H9 (cell line): Measurements from ENCODE around the gene GJB4. TPM values are rescaled to one million over a fixed set of nuclear protein-coding genes. Genes with fewer than 3 reads are reported as not detected.
"Not testable (repeated sequence)": the region's sequence is repeated elsewhere in the genome, so short reads cannot be mapped to it uniquely, and the experiment has no call there.

Experiments used
- DNase-seq: peaks from one replicate; pipeline ENCODE4 v3.0.0-alpha.2; 2017
- H2AFZ ChIP-seq: one replicate; pipeline ENCODE4 v1.6.1; 2013; ENCODE audit warnings: mild to moderate bottlenecking, low read length, control low read depth, moderate library complexity
- H2AK5ac ChIP-seq: 2 replicates; pipeline ENCODE4 v1.6.1; 2013; ENCODE audit warnings: low read length, control low read depth, mixed read lengths; ENCODE audit not compliant: insufficient read length
- H2BK120ac ChIP-seq: one replicate; pipeline ENCODE4 v1.6.1; 2013; ENCODE audit warnings: low read depth, mild to moderate bottlenecking, low read length, control low read depth, inconsistent platforms; ENCODE audit not compliant: poor library complexity, severe bottlenecking
- H2BK12ac ChIP-seq: 2 replicates; pipeline ENCODE4 v1.6.1; 2013; ENCODE audit warnings: low read length, control low read depth, mixed read lengths, low read depth; ENCODE audit not compliant: insufficient read length
- H2BK15ac ChIP-seq: 2 replicates; pipeline ENCODE4 v1.6.1; 2013; ENCODE audit warnings: low read depth, low read length, control low read depth
- H2BK20ac ChIP-seq: one replicate; pipeline ENCODE4 v1.6.1; 2013; ENCODE audit warnings: low read depth, mild to moderate bottlenecking, low read length, control low read depth, inconsistent platforms; ENCODE audit not compliant: poor library complexity, severe bottlenecking
- H2BK5ac ChIP-seq: 2 replicates; pipeline ENCODE4 v1.6.1; 2013; ENCODE audit warnings: low read length, control low read depth, mixed read lengths; ENCODE audit not compliant: insufficient read length
- H3K14ac ChIP-seq: 2 replicates; pipeline ENCODE4 v1.6.1; 2013; ENCODE audit warnings: low read length, control low read depth; ENCODE audit not compliant: insufficient read depth
- H3K18ac ChIP-seq: 2 replicates; pipeline ENCODE4 v1.6.1; 2013; ENCODE audit warnings: low read depth, mild to moderate bottlenecking, mixed read lengths, low read length, control low read depth; ENCODE audit not compliant: insufficient read length
- H3K23ac ChIP-seq: 2 replicates; pipeline ENCODE4 v1.6.1; 2013; ENCODE audit warnings: low read length, control low read depth, mixed read lengths, low read depth; ENCODE audit not compliant: insufficient read length
- H3K23me2 ChIP-seq: 2 replicates; pipeline ENCODE4 v1.6.1; 2013; ENCODE audit warnings: low read depth, mild to moderate bottlenecking, mixed read lengths, low read length, control low read depth; ENCODE audit not compliant: insufficient read length, poor library complexity, severe bottlenecking
- H3K27ac ChIP-seq: 2 replicates; pipeline ENCODE4 v1.5.1; 2013; ENCODE audit warnings: low read length, control low read depth, mixed read lengths, low read depth; ENCODE audit not compliant: insufficient read length
- H3K27me3 ChIP-seq: 2 replicates; pipeline ENCODE4 v1.6.1; 2013; ENCODE audit warnings: low read length, control low read depth, inconsistent platforms; ENCODE audit not compliant: insufficient read depth
- H3K4ac ChIP-seq: 2 replicates; pipeline ENCODE4 v1.6.1; 2013; ENCODE audit warnings: low read depth, mild to moderate bottlenecking, control low read depth, inconsistent platforms, low read length, moderate library complexity
- H3K4me1 ChIP-seq: 2 replicates; pipeline ENCODE4 v1.6.1; 2013; ENCODE audit warnings: low read length, control low read depth, inconsistent platforms; ENCODE audit not compliant: insufficient read depth
- H3K4me2 ChIP-seq: 2 replicates; pipeline ENCODE4 v1.6.1; 2013; ENCODE audit warnings: low read length, control low read depth, mixed read lengths; ENCODE audit not compliant: insufficient read length, insufficient read depth
- H3K56ac ChIP-seq: 2 replicates; pipeline ENCODE4 v1.6.1; 2013; ENCODE audit warnings: low read depth, mild to moderate bottlenecking, mixed read lengths, low read length, control low read depth; ENCODE audit not compliant: insufficient read length
- H3K79me1 ChIP-seq: 2 replicates; pipeline ENCODE4 v1.6.1; 2013; ENCODE audit warnings: low read depth, mild to moderate bottlenecking, moderate library complexity, low read length, control low read depth, inconsistent platforms; ENCODE audit not compliant: insufficient read depth, poor library complexity, severe bottlenecking
- H3K79me2 ChIP-seq: 2 replicates; pipeline ENCODE4 v1.6.1; 2013; ENCODE audit warnings: low read length, control low read depth, inconsistent platforms; ENCODE audit not compliant: insufficient read depth
- H3K9ac ChIP-seq: 2 replicates; pipeline ENCODE4 v1.6.1; 2013; ENCODE audit warnings: low read length, control low read depth, mixed read lengths; ENCODE audit not compliant: insufficient read length; ENCODE audit errors: extremely low read depth
- H3K9me3 ChIP-seq: one replicate; pipeline ENCODE4 v1.6.1; 2013; ENCODE audit warnings: low read depth, low read length, inconsistent platforms; ENCODE audit not compliant: control insufficient read depth
- H3T11ph ChIP-seq: one replicate; pipeline ENCODE4 v1.6.1; 2013; ENCODE audit warnings: mild to moderate bottlenecking, low read length, control low read depth, inconsistent platforms
- H4K20me1 ChIP-seq: one replicate; pipeline ENCODE4 v1.6.1; 2013; ENCODE audit not compliant: control insufficient read depth, insufficient read length, insufficient read depth
- H4K5ac ChIP-seq: 2 replicates; pipeline ENCODE4 v1.6.1; 2013; ENCODE audit warnings: low read depth, mild to moderate bottlenecking, mixed read lengths, low read length, control low read depth; ENCODE audit not compliant: insufficient read length
- H4K8ac ChIP-seq: replicated peaks from 2 replicates; pipeline ENCODE4 v1.6.1; 2013; ENCODE audit warnings: low read length, control low read depth, mixed read lengths, low read depth; ENCODE audit not compliant: insufficient read length
- H4K91ac ChIP-seq: 2 replicates; pipeline ENCODE4 v1.6.1; 2013; ENCODE audit warnings: low read depth, mild to moderate bottlenecking, moderate library complexity, mixed read lengths, low read length, control low read depth; ENCODE audit not compliant: insufficient read length
- H3K27ac Mint-ChIP-seq, 3 experiments: 2 replicates in 2 of 3; 3 replicates in 1 of 3; pipeline ENCODE4 v1.8.0; 2020 to 2021; ENCODE audit warnings: mixed read lengths in 3 of 3, mild to moderate bottlenecking in 1 of 3, moderate library complexity in 1 of 3
- H3K27me3 Mint-ChIP-seq: 2 replicates; pipeline ENCODE4 v1.8.0; 2021; ENCODE audit warnings: low read depth, mild to moderate bottlenecking, moderate library complexity, mixed read lengths
- H3K36me3 Mint-ChIP-seq, 3 experiments: 2 replicates in 2 of 3; 3 replicates in 1 of 3; pipeline ENCODE4 v1.8.0; 2020 to 2021; ENCODE audit warnings: low read depth in 3 of 3, mixed read lengths in 3 of 3; ENCODE audit not compliant: insufficient read depth in 1 of 3
- H3K4me1 Mint-ChIP-seq, 2 experiments: 2 replicates each; pipeline ENCODE4 v1.8.0; 2020; ENCODE audit warnings: mixed read lengths in 2 of 2
- H3K4me3 Mint-ChIP-seq, 2 experiments: 2 replicates in 1 of 2; 3 replicates in 1 of 2; pipeline ENCODE4 v1.8.0; 2020 to 2021; ENCODE audit warnings: mild to moderate bottlenecking in 2 of 2, mixed read lengths in 2 of 2, moderate library complexity in 1 of 2
- H3K9me3 Mint-ChIP-seq, 2 experiments: 2 replicates in 1 of 2; 3 replicates in 1 of 2; pipeline ENCODE4 v1.8.0; 2020; ENCODE audit warnings: mild to moderate bottlenecking in 2 of 2, mixed read lengths in 2 of 2, moderate library complexity in 1 of 2
- CTCF ChIP-seq: fragments of 200-600 bp; sonication (generic); conservative IDR thresholded peaks from 3 replicates; pipeline ENCODE4 v1.8.0; 2021; ENCODE audit warnings: antibody characterized with exemption, mild to moderate bottlenecking
- WGBS: extraction: QIAGEN DNeasy Blood & Tissue Kit; methylation state at CpG from one replicate; pipeline ENCODE4 v1.1.7; 2013; ENCODE audit warnings: missing lambda C conversion rate, low lambda C conversion rate, mixed read lengths; ENCODE audit not compliant: insufficient read length; ENCODE audit errors: extremely low coverage; 5-methylcytosine and 5-hydroxymethylcytosine counted together
- total RNA-seq: library from RNA; stranded (reverse); gene quantifications from 2 replicates; pipeline ENCODE4 v1.2.1, GENCODE V29; 2021

GJB4 gene
- total RNA-seq, 1 experiment from 2014 or later = not detected

DNA sequence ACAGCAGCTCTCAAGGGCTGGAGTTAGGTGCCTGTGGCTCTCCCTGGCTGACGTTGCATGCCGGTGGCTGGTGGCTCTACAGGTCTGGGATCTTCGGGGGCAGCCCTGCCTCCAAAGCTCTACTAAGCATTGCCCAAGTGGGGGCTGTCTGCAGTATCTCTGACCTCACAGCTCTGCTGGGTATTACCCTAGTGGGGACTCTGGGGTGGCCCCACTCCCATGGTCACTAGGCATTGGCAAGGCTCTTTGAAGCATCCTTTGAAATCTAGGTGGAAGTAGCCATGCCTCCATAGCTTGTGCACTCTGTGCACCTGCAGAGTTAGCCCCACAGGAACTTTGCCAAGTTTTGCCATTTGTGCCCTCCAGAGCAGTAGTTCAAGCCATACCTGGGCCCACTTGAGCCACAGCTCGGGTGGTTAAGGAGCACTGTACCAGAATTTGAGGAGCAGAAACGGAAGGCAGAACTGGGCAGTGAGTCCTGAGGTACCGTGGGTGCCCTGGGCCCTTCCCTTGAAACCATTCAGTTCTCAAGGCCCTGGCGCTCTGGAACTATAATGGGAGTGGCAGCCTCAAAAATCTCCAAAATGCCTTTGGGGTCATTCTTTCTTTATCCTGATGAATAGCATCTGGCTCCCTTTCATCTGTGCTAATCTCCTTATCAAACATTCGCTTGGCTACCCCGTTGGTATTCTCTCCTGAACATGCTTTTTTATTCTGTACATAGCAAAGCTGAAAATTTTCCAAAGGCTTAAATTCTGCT, 48.7 kb downstream of the GJB4 start:
- Histone ChIP-seq H3K27me3 (no peaks in the 10 kb centered on the region), H2AK5ac (no peak overlapping the region), H3K79me1 (no peaks in the 10 kb centered on the region), H3K4me1 (no peaks in the 10 kb centered on the region), H3K23me2 (no peaks in the 10 kb centered on the region), H2BK12ac (no peak overlapping the region), H4K91ac (no peak overlapping the region), H3K9ac (no peak overlapping the region), H4K8ac (no peak overlapping the region), H2BK5ac (no peak overlapping the region), H3K56ac (no peak overlapping the region), H4K20me1 (no peaks in the 10 kb centered on the region), H3K79me2 (no peaks in the 10 kb centered on the region), H2BK120ac (no peak overlapping the region), H4K5ac (no peak overlapping the region), H2AFZ (no peak overlapping the region), H3T11ph (no peak overlapping the region), H3K18ac (no peak overlapping the region), H3K4ac (no peak overlapping the region), H3K14ac (no peak overlapping the region), H3K9me3 (no peaks in the 10 kb centered on the region), H2BK15ac (no peak overlapping the region), H3K4me2 (no peak overlapping the region), H2BK20ac (no peak overlapping the region), H3K23ac (no peak overlapping the region), H3K27ac (no peak overlapping the region)
- no CpG with 5 or more reads among the region's 9 CpGs for whole genome bisulfite sequencing
- Mint-ChIP-seq H3K27me3 (peaks cover 8% of the 10 kb centered on the region), H3K9me3 (peaks cover 0 to 3% of the 10 kb centered on the region in 2 experiments; a peak in 2 of 5 replicates), H3K36me3 (peaks cover 0 to 3% (median 0%) of the 10 kb centered on the region in 3 experiments; a peak in 1 of 7 replicates), H3K4me1 (peaks cover 2 to 3% of the 10 kb centered on the region in 2 experiments; a peak in 1 of 4 replicates), H3K27ac (no peak overlapping the region; a peak in 1 of 7 replicates), H3K4me3 (no peak overlapping the region)
- TF ChIP-seq CTCF = no peak
- DNase-seq = no peak

- H4K91ac ChIP-seq = not testable (repeated sequence)
These were observed 51.2 kb downstream of the GJB4 start for GRCh38 chr1:34810781-34811180.

More at GRCh38 chr1:34810781-34811180, 51.2 kb downstream of the GJB4 start:
- not testable (repeated sequence) for H2AK5ac ChIP-seq, H3K4me2 ChIP-seq, H3K9me3 ChIP-seq, H3K79me1 ChIP-seq, H3K27ac Mint-ChIP-seq, H3K4me3 Mint-ChIP-seq, H2BK5ac ChIP-seq, H3T11ph ChIP-seq, H4K8ac ChIP-seq, DNase-seq, H4K5ac ChIP-seq, H3K36me3 Mint-ChIP-seq, H3K23me2 ChIP-seq, H3K27ac ChIP-seq, H3K14ac ChIP-seq, H3K56ac ChIP-seq, H3K9ac ChIP-seq, H2BK15ac ChIP-seq, H3K23ac ChIP-seq, H3K9me3 Mint-ChIP-seq, H3K27me3 ChIP-seq, H3K18ac ChIP-seq, H3K4me1 ChIP-seq, H3K27me3 Mint-ChIP-seq, H4K20me1 ChIP-seq, H2AFZ ChIP-seq, H2BK120ac ChIP-seq, H3K4me1 Mint-ChIP-seq, H2BK12ac ChIP-seq, H2BK20ac ChIP-seq, H3K79me2 ChIP-seq, H3K4ac ChIP-seq
- no CpG with 5 or more reads among the region's 3 CpGs for WGBS
